ENCODE data around the gene NEK2.

Gene NEK2

DNA sequence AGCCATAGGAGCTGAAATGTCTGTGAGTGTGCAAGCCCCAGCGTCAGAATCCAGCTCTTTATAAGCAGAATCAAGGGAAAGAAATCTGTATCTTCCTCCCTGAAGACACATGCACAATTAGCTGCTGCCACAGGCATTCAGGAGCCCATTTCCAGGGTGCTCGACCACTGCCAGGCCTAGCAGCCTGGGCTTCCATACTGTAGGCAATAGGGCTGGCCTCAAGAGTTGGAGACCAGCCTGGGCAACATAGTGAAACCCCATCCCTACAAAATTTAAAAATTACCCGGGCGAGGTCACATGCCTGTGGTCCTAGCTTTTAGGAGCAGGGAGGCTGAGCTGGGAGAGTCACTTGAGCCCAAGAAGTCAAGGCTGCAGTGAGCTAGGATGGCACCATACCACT is 41.0 kb downstream of the NEK2 start:
- H3K4me3 ChIP-seq (ENCODE audit: control insufficient read depth, low read depth, low read length), result no peak overlapping the region
- no peak for TF ChIP-seq CTCF (conservative IDR thresholded peaks at IDR 0.05; ENCODE audit: control insufficient read depth, insufficient read depth, low read depth, low read length)
- DNase-seq (ENCODE audit: low read depth), result no peak

DNA sequence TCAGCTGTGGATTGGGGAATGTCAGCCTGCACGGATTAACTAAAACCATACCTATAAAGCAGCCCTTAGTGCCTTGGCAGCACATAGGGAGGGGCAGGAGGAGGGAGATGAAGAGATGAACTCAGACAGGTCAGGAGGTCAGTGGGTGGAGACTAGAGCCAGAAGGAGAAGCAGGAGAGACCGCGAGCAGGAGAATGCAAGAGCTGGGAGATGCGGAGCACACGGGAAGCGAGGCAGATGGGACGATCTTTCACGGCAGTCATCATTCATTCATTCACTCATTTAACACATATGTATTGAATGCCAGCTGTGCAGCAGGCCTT is 41.9 kb downstream of the NEK2 start:
- no peak overlapping the region for H3K4me3 ChIP-seq (ENCODE audit: control insufficient read depth, low read depth, low read length)
- DNase-seq (ENCODE audit: low read depth), result peak; percentile 43
- TF ChIP-seq CTCF (conservative IDR thresholded peaks at IDR 0.05; ENCODE audit: control insufficient read depth, insufficient read depth, low read depth, low read length), result no peak

DNA sequence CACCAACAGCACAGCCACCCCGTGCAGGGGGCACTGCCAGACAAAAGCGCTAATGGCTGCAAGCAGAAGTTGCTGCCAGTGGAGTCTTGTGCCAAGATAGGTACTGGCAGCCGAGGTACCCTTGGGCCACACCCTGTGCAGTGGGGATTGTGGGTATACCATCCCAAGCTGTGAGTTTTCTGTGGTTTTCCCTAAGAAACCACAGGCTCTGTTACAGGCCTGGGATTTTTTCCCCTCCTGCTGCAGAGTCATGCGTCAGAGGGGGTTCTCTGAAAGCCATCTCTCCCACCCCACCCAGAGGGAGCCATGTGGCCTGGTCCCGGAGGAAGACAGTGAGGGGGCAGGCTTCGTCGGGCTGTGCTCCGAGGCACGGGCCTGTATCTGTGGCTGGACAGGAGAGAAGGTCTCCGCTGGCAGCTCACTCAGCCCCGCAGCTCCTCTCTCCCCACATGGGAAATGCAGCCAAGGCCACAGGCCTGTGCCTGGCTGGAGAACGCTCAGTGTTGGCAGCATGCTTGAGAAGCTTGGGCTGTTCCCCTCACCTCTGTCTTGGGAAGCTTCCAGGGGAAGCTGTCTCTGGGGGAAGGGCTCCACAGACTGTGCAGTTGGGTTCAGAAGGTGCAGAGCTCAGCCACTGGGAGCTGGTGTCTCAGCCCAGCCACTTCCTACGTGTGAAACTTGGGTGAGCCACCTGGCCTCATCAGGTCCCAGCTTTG is 42.5 kb downstream of the NEK2 start:
- DNase-seq (ENCODE audit: low read depth), result peak; percentile 79
- TF ChIP-seq CTCF (conservative IDR thresholded peaks at IDR 0.05; ENCODE audit: control insufficient read depth, insufficient read depth, low read depth, low read length), result no peak
- H3K4me3 ChIP-seq (ENCODE audit: control insufficient read depth, low read depth, low read length), result no peak overlapping the region

DNA sequence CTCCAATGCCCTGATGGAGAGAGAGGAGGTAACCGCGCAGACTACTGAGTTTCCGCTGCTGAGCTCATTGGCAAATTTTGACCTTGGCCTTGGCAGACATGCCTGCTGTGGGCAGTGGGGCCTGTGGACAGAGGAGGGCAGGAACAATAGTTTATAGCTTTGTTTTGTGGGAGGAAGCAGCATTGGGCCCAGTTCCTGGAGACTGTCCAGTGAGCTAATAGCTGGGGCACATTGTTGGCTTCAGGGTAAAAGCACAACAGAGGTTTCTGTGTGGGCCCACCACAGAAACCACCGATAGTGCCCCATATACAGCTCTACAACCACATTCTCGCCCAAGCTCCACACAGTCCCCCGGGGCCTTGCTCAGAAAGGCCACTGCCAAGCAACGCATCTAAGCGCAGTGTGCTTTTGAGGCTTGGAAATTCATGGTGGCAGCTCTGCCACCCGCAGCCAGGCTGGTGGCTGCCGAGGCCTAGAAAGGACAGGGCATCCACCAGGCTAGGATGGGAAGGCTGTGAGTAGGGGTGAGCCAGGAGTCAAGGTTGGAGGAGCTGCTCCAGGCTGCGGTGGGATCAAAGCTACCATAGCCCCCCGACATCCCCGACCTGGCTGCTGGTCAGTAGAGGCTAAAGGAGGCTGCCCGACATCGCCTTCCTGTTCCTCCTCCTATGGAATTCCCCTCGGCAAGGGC is 43.2 kb downstream of the NEK2 start:
- TF ChIP-seq CTCF (conservative IDR thresholded peaks at IDR 0.05; ENCODE audit: control insufficient read depth, insufficient read depth, low read depth, low read length), result no peak
- no peak for DNase-seq (ENCODE audit: low read depth)
- H3K4me3 ChIP-seq (ENCODE audit: control insufficient read depth, low read depth, low read length), result no peak overlapping the region

GRCh38 chr1:211631168-211631567 is 44.3 kb downstream of the NEK2 start:
- no peak for TF ChIP-seq CTCF (conservative IDR thresholded peaks at IDR 0.05; ENCODE audit: control insufficient read depth, insufficient read depth, low read depth, low read length)
- no peak for DNase-seq (ENCODE audit: low read depth)
- no peak overlapping the region for H3K4me3 ChIP-seq (ENCODE audit: control insufficient read depth, low read depth, low read length)

DNA sequence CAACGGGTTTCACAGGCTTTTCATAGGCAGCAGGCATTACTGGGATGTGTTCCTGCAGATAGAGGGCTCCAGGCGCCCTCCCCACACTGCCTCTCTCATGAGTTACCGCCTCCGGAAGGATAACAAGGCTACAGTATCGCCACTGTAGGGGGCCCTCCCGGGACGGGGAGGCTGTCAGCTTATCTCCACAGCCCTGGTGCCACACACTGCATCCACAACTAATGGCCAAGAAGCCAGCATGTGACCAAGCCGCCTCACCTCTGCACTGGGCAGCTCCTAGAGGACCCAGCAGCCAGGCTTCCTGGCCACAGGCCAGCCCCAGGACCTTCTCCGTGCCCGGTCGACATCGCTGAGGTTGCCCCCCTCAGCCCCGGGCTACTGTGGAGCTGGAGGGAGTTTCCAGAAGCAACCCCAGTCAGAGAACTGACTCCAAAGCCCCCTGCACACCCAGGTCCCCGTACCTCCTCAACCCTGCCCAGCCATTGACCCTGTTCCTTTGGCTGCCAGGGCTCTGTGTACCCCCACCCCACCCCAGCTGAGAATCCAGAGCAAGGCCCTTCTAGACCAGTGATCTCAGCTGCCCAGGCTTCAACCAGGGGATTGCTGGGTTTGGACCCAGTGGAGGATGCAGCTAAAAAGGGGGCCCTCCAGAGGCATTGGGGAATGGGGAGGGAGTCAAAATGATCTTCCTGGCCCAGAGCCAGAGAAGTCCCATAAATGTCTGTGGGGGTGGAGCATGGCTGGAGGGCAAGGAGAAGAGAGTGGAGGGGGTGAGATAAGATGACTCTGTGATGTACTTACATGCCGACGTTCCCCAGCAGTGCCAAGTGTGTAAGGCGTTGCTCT is 45.0 kb downstream of the NEK2 start:
- no peak for TF ChIP-seq CTCF (conservative IDR thresholded peaks at IDR 0.05; ENCODE audit: control insufficient read depth, insufficient read depth, low read depth, low read length)
- DNase-seq (ENCODE audit: low read depth), result no peak
- H3K4me3 ChIP-seq (ENCODE audit: control insufficient read depth, low read depth, low read length), result no peak overlapping the region

All from fibroblast of mammary gland (primary cell).